Panc1 (cell line): Measurements from ENCODE around the gene RBMS3.

Source experiments
- CTCF ChIP-seq: fragments of 450-650 bp; IDR thresholded peaks from 2 replicates; pipeline ENCODE4 v1.5.1; 2017; ENCODE audit warnings: mild to moderate bottlenecking
- POLR2AphosphoS5 ChIP-seq: IDR thresholded peaks from 2 replicates; pipeline ENCODE4 v1.6.1; 2012; ENCODE audit warnings: mild to moderate bottlenecking, low read depth, low read length, moderate library complexity
- REST ChIP-seq, 2 experiments: IDR thresholded peaks; 2 replicates each; pipeline ENCODE4 v1.6.1; 2011 to 2012; ENCODE audit warnings: low read depth in 2 of 2, control low read depth in 1 of 2, low read length in 1 of 2, mild to moderate bottlenecking in 1 of 2, moderate library complexity in 1 of 2; ENCODE audit not compliant: insufficient read depth in 1 of 2
- SIN3A ChIP-seq: IDR thresholded peaks from 2 replicates; pipeline ENCODE4 v1.6.1; 2012; ENCODE audit warnings: low read depth, mild to moderate bottlenecking, low read length, moderate library complexity, borderline replicate concordance; ENCODE audit not compliant: insufficient read depth
- TCF7L2 ChIP-seq: IDR thresholded peaks from 2 replicates; pipeline ENCODE4 v1.6.1; 2011; ENCODE audit warnings: mild to moderate bottlenecking, low read depth, low read length, inconsistent platforms

- TF ChIP-seq CTCF: no peak
- no peak for TF ChIP-seq POLR2AphosphoS5
- no peak for TF ChIP-seq SIN3A
- TF ChIP-seq TCF7L2: no peak
- TF ChIP-seq REST (IDR thresholded peaks at IDR 0.05; ENCODE audit: insufficient read depth in 1 of 2, low read depth in 2 of 2, low read length in 1 of 2): no peak
These were observed 10.6 kb downstream of the RBMS3 start for GRCh38 chr3:29291260-29291981.
